HEK293 (cell line): ENCODE measurements around the gene ITGB2.

Experiments used
- CTCF ChIA-PET: fragments of 350-600 bp; formaldehyde crosslinking; extraction: SDS; loops from one replicate; lab custom pipeline; 2021; ENCODE audit warnings: antibody characterized with exemption; lab: Yijun Ruan, JAX
- POLR2A ChIA-PET: fragments of 300-600 bp; formaldehyde crosslinking; extraction: SDS; loops from one replicate; lab custom pipeline; 2020; ENCODE audit warnings: antibody characterized with exemption, inconsistent platforms; lab: Yijun Ruan, JAX
- H3K27ac ChIP-seq: fragments of 200-500 bp; sonication (Bioruptor generic); 2 replicates; pipeline ENCODE4 v1.5.1; 2014; ENCODE audit warnings: low read depth, low read length, control low read depth, inconsistent platforms; ENCODE audit errors: extremely low read depth
- H3K36me3 ChIP-seq, 2 experiments: fragments of 200-500 bp in 1 of 2; sonication (Bioruptor generic) in 1 of 2; 1 replicate in 1 of 2; 2 replicates in 1 of 2; pipeline ENCODE4 v1.5.1; 2014 to 2017; ENCODE audit warnings: inconsistent platforms in 2 of 2, low read length in 2 of 2; ENCODE audit not compliant: control insufficient read depth in 2 of 2, insufficient read depth in 1 of 2
- H3K4me1 ChIP-seq: fragments of 200-500 bp; sonication (Bioruptor generic); 2 replicates; pipeline ENCODE4 v1.5.1; 2014; ENCODE audit warnings: mild to moderate bottlenecking, low read length, inconsistent platforms; ENCODE audit not compliant: control insufficient read depth, insufficient read depth
- H3K4me3 ChIP-seq: 2 replicates; pipeline ENCODE4 v1.5.1; 2011; ENCODE audit warnings: low read depth, mild to moderate bottlenecking, control low read depth, low read length, moderate library complexity
- H3K9me3 ChIP-seq: fragments of 200-500 bp; sonication (Bioruptor generic); 2 replicates; pipeline ENCODE4 v1.5.1; 2014; ENCODE audit warnings: low read depth, low read length, inconsistent platforms; ENCODE audit not compliant: control insufficient read depth, insufficient read depth
- BCL11B ChIP-seq: fragments of 450-650 bp; formaldehyde crosslinking; IDR thresholded peaks from 2 replicates; pipeline ENCODE4 v1.5.1; 2016; ENCODE audit warnings: low read depth, missing biosample characterization, missing genetic modification characterization
- EGR2 ChIP-seq: fragments of 450-650 bp; formaldehyde crosslinking; IDR thresholded peaks from 2 replicates; pipeline ENCODE4 v1.5.1; 2016; ENCODE audit warnings: low read depth, missing biosample characterization, missing genetic modification characterization
- GFI1B ChIP-seq: fragments of 450-650 bp; formaldehyde crosslinking; IDR thresholded peaks from 2 replicates; pipeline ENCODE4 v1.5.1; 2016; ENCODE audit warnings: missing biosample characterization, missing genetic modification characterization
- GLIS1 ChIP-seq: fragments of 450-650 bp; formaldehyde crosslinking; IDR thresholded peaks from 2 replicates; pipeline ENCODE4 v1.5.1; 2016; ENCODE audit warnings: missing biosample characterization, missing genetic modification characterization
- KLF1 ChIP-seq: fragments of 450-650 bp; formaldehyde crosslinking; IDR thresholded peaks from 2 replicates; pipeline ENCODE4 v1.5.1; 2016; ENCODE audit warnings: missing biosample characterization, missing genetic modification characterization
- KLF8 ChIP-seq: fragments of 450-650 bp; formaldehyde crosslinking; IDR thresholded peaks from 2 replicates; pipeline ENCODE4 v1.5.1; 2016; ENCODE audit warnings: missing biosample characterization, missing genetic modification characterization
- TRIM28 ChIP-seq: IDR thresholded peaks from 2 replicates; pipeline ENCODE4 v1.6.1; 2011; ENCODE audit warnings: low read length, control low read depth, borderline replicate concordance
- YY2 ChIP-seq: fragments of 450-650 bp; formaldehyde crosslinking; IDR thresholded peaks from 2 replicates; pipeline ENCODE4 v1.5.1; 2016; ENCODE audit warnings: missing biosample characterization, missing genetic modification characterization
- ZFHX2 ChIP-seq: fragments of 450-650 bp; formaldehyde crosslinking; conservative IDR thresholded peaks from 2 replicates; pipeline ENCODE4 v1.5.1; 2016; ENCODE audit warnings: missing biosample characterization, missing genetic modification characterization
- ZIC2 ChIP-seq: fragments of 450-650 bp; formaldehyde crosslinking; IDR thresholded peaks from 2 replicates; pipeline ENCODE4 v1.5.1; 2016; ENCODE audit warnings: missing biosample characterization, missing genetic modification characterization
- ZNF133 ChIP-seq: fragments of 450-650 bp; formaldehyde crosslinking; IDR thresholded peaks from 2 replicates; pipeline ENCODE4 v1.5.1; 2016; ENCODE audit warnings: missing biosample characterization, missing genetic modification characterization
- ZNF140 ChIP-seq: fragments of 450-650 bp; formaldehyde crosslinking; IDR thresholded peaks from 2 replicates; pipeline ENCODE4 v1.5.1; 2016; ENCODE audit warnings: missing biosample characterization, missing genetic modification characterization
- ZNF24 ChIP-seq: fragments of 450-650 bp; formaldehyde crosslinking; IDR thresholded peaks from 2 replicates; pipeline ENCODE4 v1.5.1; 2016; ENCODE audit warnings: missing biosample characterization, missing genetic modification characterization
- ZNF248 ChIP-seq: fragments of 450-650 bp; formaldehyde crosslinking; IDR thresholded peaks from 2 replicates; pipeline ENCODE4 v1.5.1; 2017; ENCODE audit warnings: missing biosample characterization, missing genetic modification characterization
- ZNF324 ChIP-seq: fragments of 450-650 bp; formaldehyde crosslinking; IDR thresholded peaks from 2 replicates; pipeline ENCODE4 v1.5.1; 2016; ENCODE audit warnings: missing biosample characterization, missing genetic modification characterization
- ZNF391 ChIP-seq: fragments of 450-650 bp; formaldehyde crosslinking; IDR thresholded peaks from 2 replicates; pipeline ENCODE4 v1.5.1; 2016; ENCODE audit warnings: low read depth, missing biosample characterization, missing genetic modification characterization, borderline replicate concordance
- ZNF394 ChIP-seq: fragments of 450-650 bp; formaldehyde crosslinking; IDR thresholded peaks from 2 replicates; pipeline ENCODE4 v1.5.1; 2016; ENCODE audit warnings: missing biosample characterization, missing genetic modification characterization, mild to moderate bottlenecking, moderate library complexity, borderline replicate concordance
- ZNF404 ChIP-seq: fragments of 450-650 bp; formaldehyde crosslinking; IDR thresholded peaks from 2 replicates; pipeline ENCODE4 v1.5.1; 2017; ENCODE audit warnings: missing biosample characterization, missing genetic modification characterization
- ZNF426 ChIP-seq: fragments of 450-650 bp; formaldehyde crosslinking; IDR thresholded peaks from 2 replicates; pipeline ENCODE4 v1.5.1; 2017; ENCODE audit warnings: missing biosample characterization, missing genetic modification characterization, mild to moderate bottlenecking, inconsistent platforms, moderate library complexity
- ZNF521 ChIP-seq: fragments of 450-650 bp; formaldehyde crosslinking; IDR thresholded peaks from 2 replicates; pipeline ENCODE4 v1.5.1; 2017; ENCODE audit warnings: missing biosample characterization, mild to moderate bottlenecking, missing genetic modification characterization
- ZNF530 ChIP-seq: fragments of 450-650 bp; formaldehyde crosslinking; IDR thresholded peaks from 2 replicates; pipeline ENCODE4 v1.5.1; 2016; ENCODE audit warnings: low read depth, missing biosample characterization, missing genetic modification characterization
- ZNF561 ChIP-seq: fragments of 450-650 bp; IDR thresholded peaks from 2 replicates; pipeline ENCODE4 v1.5.1; 2018; ENCODE audit warnings: missing biosample characterization, missing genetic modification characterization, borderline replicate concordance
- ZNF610 ChIP-seq: fragments of 450-650 bp; formaldehyde crosslinking; IDR thresholded peaks from 2 replicates; pipeline ENCODE4 v1.5.1; 2016; ENCODE audit warnings: missing biosample characterization, missing genetic modification characterization, borderline replicate concordance
- ZNF677 ChIP-seq: fragments of 450-650 bp; IDR thresholded peaks from 2 replicates; pipeline ENCODE4 v1.5.0; 2018; ENCODE audit warnings: missing biosample characterization, mild to moderate bottlenecking, missing genetic modification characterization, moderate library complexity
- TF ChIP-seq, protein P1 (sequence below): fragments of 450-650 bp; formaldehyde crosslinking; IDR thresholded peaks from 2 replicates; pipeline ENCODE4 v1.5.1; 2017; ENCODE audit warnings: missing biosample characterization, missing genetic modification characterization
- TF ChIP-seq, protein P2 (sequence below): fragments of 450-650 bp; formaldehyde crosslinking; IDR thresholded peaks from 2 replicates; pipeline ENCODE4 v1.5.1; 2016; ENCODE audit warnings: missing biosample characterization, missing genetic modification characterization, borderline replicate concordance
- TF ChIP-seq, protein P3 (sequence below): fragments of 450-650 bp; formaldehyde crosslinking; IDR thresholded peaks from 2 replicates; pipeline ENCODE4 v1.5.1; 2016; ENCODE audit warnings: missing biosample characterization, missing genetic modification characterization

ITGB2 gene

DNA sequence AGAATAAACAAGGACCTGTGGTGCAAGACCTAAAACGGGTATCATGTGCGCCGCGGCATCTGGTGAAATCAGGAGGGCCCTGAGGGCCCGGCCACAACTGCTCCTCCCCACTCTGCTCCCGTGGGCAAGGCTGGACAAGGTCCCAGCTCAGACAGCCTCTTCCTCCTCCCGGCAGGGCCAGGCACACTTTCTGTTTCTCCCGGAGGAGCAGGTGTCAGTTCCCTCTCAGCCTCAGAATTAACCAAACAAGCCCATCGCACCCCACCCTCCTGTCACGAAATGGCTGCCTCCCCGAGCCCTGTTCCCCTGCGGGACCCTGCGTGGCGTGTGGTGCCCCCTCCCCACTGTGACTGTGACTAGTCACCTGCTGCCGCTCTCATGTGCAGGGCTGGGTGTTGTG lies 62.4 kb downstream of the ITGB2 start:
- POLR2A ChIA-PET = interaction anchor here (0.9 to 1.0 kb wide), 2 partner anchors 14 to 15 kb away, joined by 3 to 5 read pairs; partner anchors contain the start of gene PTTG1IP
- CTCF ChIA-PET = interaction anchor here (0.8 to 1.1 kb wide), 2 partner anchors 59 to 348 kb away, joined by 3 read pairs; no protein-coding TSS in a partner anchor
- H3K27ac ChIP-seq = no peak overlapping the region
- no peaks in the 10 kb centered on the region for H3K4me1 ChIP-seq
- H3K36me3 ChIP-seq = peaks cover 3 to 86% of the 10 kb centered on the region in 2 experiments; a peak in 2 of 3 replicates
- H3K4me3 ChIP-seq = no peak overlapping the region
- no peaks in the 10 kb centered on the region for H3K9me3 ChIP-seq
- no peak for TF ChIP-seq ZNF391 (tag by site-specific recombination)
- no peak for TF ChIP-seq YY2 (tag by site-specific recombination)
- TF ChIP-seq ZNF248 = no peak
- TF ChIP-seq ZNF394 (tag by site-specific recombination) = no peak
- TF ChIP-seq ZNF24 (tag by site-specific recombination) = no peak
- TF ChIP-seq ZNF426 = no peak
- no peak for TF ChIP-seq ZFHX2 (tag by site-specific recombination)
- TF ChIP-seq, protein P1, sequence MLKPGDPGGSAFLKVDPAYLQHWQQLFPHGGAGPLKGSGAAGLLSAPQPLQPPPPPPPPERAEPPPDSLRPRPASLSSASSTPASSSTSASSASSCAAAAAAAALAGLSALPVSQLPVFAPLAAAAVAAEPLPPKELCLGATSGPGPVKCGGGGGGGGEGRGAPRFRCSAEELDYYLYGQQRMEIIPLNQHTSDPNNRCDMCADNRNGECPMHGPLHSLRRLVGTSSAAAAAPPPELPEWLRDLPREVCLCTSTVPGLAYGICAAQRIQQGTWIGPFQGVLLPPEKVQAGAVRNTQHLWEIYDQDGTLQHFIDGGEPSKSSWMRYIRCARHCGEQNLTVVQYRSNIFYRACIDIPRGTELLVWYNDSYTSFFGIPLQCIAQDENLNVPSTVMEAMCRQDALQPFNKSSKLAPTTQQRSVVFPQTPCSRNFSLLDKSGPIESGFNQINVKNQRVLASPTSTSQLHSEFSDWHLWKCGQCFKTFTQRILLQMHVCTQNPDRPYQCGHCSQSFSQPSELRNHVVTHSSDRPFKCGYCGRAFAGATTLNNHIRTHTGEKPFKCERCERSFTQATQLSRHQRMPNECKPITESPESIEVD (tag by site-specific recombination) = no peak
- TF ChIP-seq EGR2 = no peak
- TF ChIP-seq ZNF140 (tag by site-specific recombination) = no peak
- TF ChIP-seq ZNF561 (tag by site-specific recombination) = no peak
- no peak for TF ChIP-seq ZNF324
- TF ChIP-seq TRIM28 = no peak
- TF ChIP-seq ZNF530 (tag by site-specific recombination) = no peak
- TF ChIP-seq ZNF521 = no peak
- no peak for TF ChIP-seq ZNF133 (tag by site-specific recombination)

DNA sequence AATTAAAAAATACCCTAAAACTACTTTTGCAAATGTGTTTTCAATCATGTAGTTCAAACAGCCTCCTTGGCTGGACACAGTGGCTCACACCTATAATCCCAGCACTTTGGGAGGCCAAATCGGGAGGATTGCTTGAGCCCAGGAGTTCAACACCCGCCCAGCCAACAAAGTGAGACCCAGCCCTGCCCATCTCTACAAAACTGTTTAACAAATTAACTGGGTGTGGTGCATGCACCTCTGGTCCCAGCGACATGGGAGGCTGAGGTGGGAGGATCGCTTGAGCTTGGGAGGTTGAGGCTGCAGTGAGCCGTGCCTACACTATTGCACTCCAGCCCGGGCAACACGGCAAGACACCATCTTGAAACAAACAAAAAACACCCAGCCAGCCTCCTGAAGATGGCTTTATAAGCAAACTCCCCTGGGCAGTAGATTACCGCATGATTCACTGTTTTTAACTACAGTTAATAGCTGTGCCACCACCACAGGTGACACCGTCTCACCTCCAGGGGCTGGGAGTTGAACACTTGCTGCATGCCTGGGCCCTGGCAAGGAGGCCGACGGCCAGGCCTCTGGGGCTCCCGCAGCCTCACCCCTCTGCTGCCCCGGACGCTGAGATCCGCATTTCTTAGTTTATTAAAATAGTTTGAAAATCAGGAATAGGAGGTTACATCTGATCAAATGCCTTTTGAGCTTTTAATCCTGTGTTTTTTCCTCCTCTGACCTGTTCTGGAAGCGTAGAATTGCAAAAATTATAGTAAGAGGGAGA lies 63.4 kb downstream of the ITGB2 start:
- POLR2A ChIA-PET = interaction anchor here (0.8 to 1.0 kb wide), 3 partner anchors 12 to 16 kb away, joined by 3 to 5 read pairs (median 3); partner anchors contain the start of gene PTTG1IP
- Histone ChIP-seq H3K27ac (no peak overlapping the region), H3K4me3 (no peak overlapping the region), H3K4me1 (no peaks in the 10 kb centered on the region)
- TF ChIP-seq ZNF324 (no peak), KLF1 (tag by site-specific recombination) (peak; percentile 82)
- TF ChIP-seq, all 188 proteins: peak for 1
- CTCF ChIA-PET = interaction anchor here (0.8 to 1.1 kb wide), 3 partner anchors 58 to 347 kb away, joined by 3 to 5 read pairs (median 3); no protein-coding TSS in a partner anchor
- Histone ChIP-seq H3K36me3 (peaks cover 3 to 87% of the 10 kb centered on the region in 2 experiments; a peak in 2 of 3 replicates), H3K9me3 (no peaks in the 10 kb centered on the region)

DNA sequence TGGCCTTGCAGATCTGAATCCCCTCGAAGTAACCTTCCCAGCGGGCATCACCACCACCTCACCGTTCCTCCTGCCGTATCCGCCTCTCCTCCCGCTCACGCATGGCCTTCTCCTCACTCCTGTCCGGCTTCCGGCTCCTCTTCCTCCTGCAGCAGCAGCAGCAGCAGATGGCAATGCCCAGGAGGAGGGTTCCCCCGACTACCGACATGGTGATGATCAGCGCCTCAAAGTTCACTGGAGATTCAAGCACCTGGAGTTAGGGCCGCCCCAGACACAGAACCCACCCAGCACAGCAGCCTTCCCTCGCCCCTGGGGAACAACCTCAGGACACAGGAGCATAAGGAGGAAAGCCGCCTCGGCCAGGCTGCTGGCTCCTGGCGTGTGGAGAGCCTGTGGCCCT lies 64.6 kb downstream of the ITGB2 start:
- no peak overlapping the region for H3K27ac ChIP-seq
- POLR2A ChIA-PET = no interaction called here
- CTCF ChIA-PET = no interaction called here
- TF ChIP-seq, protein P2, sequence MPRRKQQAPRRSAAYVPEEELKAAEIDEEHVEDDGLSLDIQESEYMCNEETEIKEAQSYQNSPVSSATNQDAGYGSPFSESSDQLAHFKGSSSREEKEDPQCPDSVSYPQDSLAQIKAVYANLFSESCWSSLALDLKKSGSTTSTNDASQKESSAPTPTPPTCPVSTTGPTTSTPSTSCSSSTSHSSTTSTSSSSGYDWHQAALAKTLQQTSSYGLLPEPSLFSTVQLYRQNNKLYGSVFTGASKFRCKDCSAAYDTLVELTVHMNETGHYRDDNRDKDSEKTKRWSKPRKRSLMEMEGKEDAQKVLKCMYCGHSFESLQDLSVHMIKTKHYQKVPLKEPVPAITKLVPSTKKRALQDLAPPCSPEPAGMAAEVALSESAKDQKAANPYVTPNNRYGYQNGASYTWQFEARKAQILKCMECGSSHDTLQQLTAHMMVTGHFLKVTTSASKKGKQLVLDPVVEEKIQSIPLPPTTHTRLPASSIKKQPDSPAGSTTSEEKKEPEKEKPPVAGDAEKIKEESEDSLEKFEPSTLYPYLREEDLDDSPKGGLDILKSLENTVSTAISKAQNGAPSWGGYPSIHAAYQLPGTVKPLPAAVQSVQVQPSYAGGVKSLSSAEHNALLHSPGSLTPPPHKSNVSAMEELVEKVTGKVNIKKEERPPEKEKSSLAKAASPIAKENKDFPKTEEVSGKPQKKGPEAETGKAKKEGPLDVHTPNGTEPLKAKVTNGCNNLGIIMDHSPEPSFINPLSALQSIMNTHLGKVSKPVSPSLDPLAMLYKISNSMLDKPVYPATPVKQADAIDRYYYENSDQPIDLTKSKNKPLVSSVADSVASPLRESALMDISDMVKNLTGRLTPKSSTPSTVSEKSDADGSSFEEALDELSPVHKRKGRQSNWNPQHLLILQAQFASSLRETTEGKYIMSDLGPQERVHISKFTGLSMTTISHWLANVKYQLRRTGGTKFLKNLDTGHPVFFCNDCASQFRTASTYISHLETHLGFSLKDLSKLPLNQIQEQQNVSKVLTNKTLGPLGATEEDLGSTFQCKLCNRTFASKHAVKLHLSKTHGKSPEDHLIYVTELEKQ (tag by site-specific recombination) = no peak
- TF ChIP-seq BCL11B (tag by site-specific recombination) (no peak), GFI1B (tag by site-specific recombination) (no peak), ZNF610 (tag by site-specific recombination) (no peak), ZNF677 (tag by site-specific recombination) (no peak), ZNF404 (tag by site-specific recombination) (no peak), GLIS1 (no peak), ZIC2 (tag by site-specific recombination) (no peak), KLF8 (no peak)
- TF ChIP-seq, protein P3, sequence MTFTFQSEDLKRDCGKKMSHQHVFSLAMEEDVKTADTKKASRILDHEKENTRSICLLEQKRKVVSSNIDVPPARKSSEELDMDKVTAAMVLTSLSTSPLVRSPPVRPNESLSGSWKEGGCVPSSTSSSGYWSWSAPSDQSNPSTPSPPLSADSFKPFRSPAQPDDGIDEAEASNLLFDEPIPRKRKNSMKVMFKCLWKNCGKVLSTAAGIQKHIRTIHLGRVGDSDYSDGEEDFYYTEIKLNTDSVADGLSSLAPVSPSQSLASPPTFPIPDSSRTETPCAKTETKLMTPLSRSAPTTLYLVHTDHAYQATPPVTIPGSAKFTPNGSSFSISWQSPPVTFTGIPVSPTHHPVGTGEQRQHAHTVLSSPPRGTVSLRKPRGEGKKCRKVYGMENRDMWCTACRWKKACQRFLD (tag by site-specific recombination) = no peak

More for the DNA sequence above, 64.6 kb downstream of the ITGB2 start:
- no peak overlapping the region for H3K4me3 ChIP-seq
- H3K9me3 ChIP-seq = no peaks in the 10 kb centered on the region
- H3K4me1 ChIP-seq = no peaks in the 10 kb centered on the region
- peaks cover 3 to 89% of the 10 kb centered on the region in 2 experiments; a peak in 2 of 3 replicates for H3K36me3 ChIP-seq
